ENCODE results near the gene INPP5E.

GRCh38 chr9:136432591-136432990, 7.1 kb downstream of the INPP5E start:
- TF ChIP-seq CTCF (IDR thresholded peaks at IDR 0.05 in 8 of 11, conservative IDR thresholded peaks at IDR 0.05 in 3 of 11) (no peak), POLR2AphosphoS5 (IDR thresholded peaks at IDR 0.05) (no peak)
